ENCODE measurements around the gene DUSP6.

- TF ChIP-seq CTCF (IDR thresholded peaks at IDR 0.05) (no peak), POLR2A (IDR thresholded peaks at IDR 0.05) (no peak)
Measured at GRCh38 chr12:89324437-89324836, 27.9 kb downstream of the DUSP6 start.

Data from Peyer's patch (tissue), 4 donors.